Endothelial cell of umbilical vein (primary cell): ENCODE data around the gene NOB1. TPM values are rescaled to one million over a fixed set of nuclear protein-coding genes. Genes with fewer than 3 reads are reported as not detected.

Experiments used
- BruUV-seq: library from RNA; stranded (reverse); fragments of 400-500 nt; replicated peaks from 2 replicates; lab custom pipeline; 2021; lab: Mats Ljungman, UMichigan
- CTCF ChIA-PET: fragments of 300-600, 350-600 bp; sonication (Branson Sonifier 250); formaldehyde crosslinking; loops from one replicate; lab custom pipeline; 2021; ENCODE audit warnings: antibody characterized with exemption, inconsistent platforms; lab: Charles Lee
- POLR2A ChIA-PET: fragments of 300-600, 350-600 bp; sonication (Branson Sonifier 250); formaldehyde crosslinking; loops from one replicate; lab custom pipeline; 2021; ENCODE audit warnings: antibody characterized with exemption, inconsistent platforms; lab: Charles Lee
- DNase-seq: peaks from one replicate; pipeline ENCODE4 v3.0.0-alpha.2; 2011; ENCODE audit warnings: low read depth, low spot score
- FAIRE-seq: peaks from 2 replicates; lab custom pipeline; 2011; peaks lifted over from hg19 to GRCh38; lab: Jason Lieb, UNC
- H2AFZ ChIP-seq: 2 replicates; pipeline ENCODE4 v1.6.0; 2012; ENCODE audit warnings: low read depth, low read length, control low read depth, inconsistent platforms
- H3K27ac ChIP-seq: 2 replicates; pipeline ENCODE4 v1.5.1; 2011; ENCODE audit warnings: low read depth, mild to moderate bottlenecking, control low read depth, low read length, moderate library complexity; ENCODE audit not compliant: insufficient read depth
- H3K27me3 ChIP-seq, 2 experiments: 2 replicates each; pipeline versions ENCODE4 v1.6.0 to v1.6.1; 2011; ENCODE audit warnings: low read length in 2 of 2, mixed read lengths in 1 of 2; ENCODE audit not compliant: control insufficient read depth in 2 of 2, insufficient read depth in 2 of 2
- H3K36me3 ChIP-seq, 2 experiments: 2 replicates in 1 of 2; 3 replicates in 1 of 2; pipeline ENCODE4 v1.5.1; 2011; ENCODE audit warnings: low read length in 2 of 2, mild to moderate bottlenecking in 1 of 2, moderate library complexity in 1 of 2; ENCODE audit not compliant: control insufficient read depth in 2 of 2, insufficient read depth in 2 of 2; ENCODE audit errors: extremely low read depth in 1 of 2
- H3K4me1 ChIP-seq: 3 replicates; pipeline ENCODE4 v1.5.1; 2011; ENCODE audit warnings: mild to moderate bottlenecking, low read length; ENCODE audit not compliant: control insufficient read depth, insufficient read depth; ENCODE audit errors: extremely low read depth
- H3K4me2 ChIP-seq: 2 replicates; pipeline ENCODE4 v1.6.1; 2011; ENCODE audit warnings: low read length, control low read depth, mixed read lengths; ENCODE audit not compliant: insufficient read depth
- H3K4me3 ChIP-seq, 3 experiments: fragments of 200-600 bp in 1 of 3; sonication (generic), shearing (Covaris generic) in 1 of 3; replicated peaks in 1 of 3; 2 replicates each; pipeline ENCODE4 v1.5.1; 2011 to 2016; ENCODE audit warnings: control low read depth in 3 of 3, low read length in 3 of 3, mild to moderate bottlenecking in 2 of 3, inconsistent platforms in 1 of 3, low read depth in 1 of 3, moderate library complexity in 1 of 3; ENCODE audit not compliant: insufficient read depth in 1 of 3
- H3K79me2 ChIP-seq: 2 replicates; pipeline ENCODE4 v1.6.0; 2012; ENCODE audit warnings: low read length, inconsistent platforms; ENCODE audit not compliant: control insufficient read depth, insufficient read depth
- H3K9ac ChIP-seq: replicated peaks from 2 replicates; pipeline ENCODE3; 2011; ENCODE audit warnings: low read length, control low read depth; ENCODE audit not compliant: insufficient read depth; ENCODE audit errors: extremely low read depth
- H3K9me1 ChIP-seq: replicated peaks from 3 replicates; pipeline ENCODE4 v1.6.0; 2011; ENCODE audit warnings: mild to moderate bottlenecking, low read length; ENCODE audit not compliant: control insufficient read depth, insufficient read depth; ENCODE audit errors: extremely low read depth
- H3K9me3 ChIP-seq: replicated peaks from 2 replicates; pipeline ENCODE4 v1.5.1; 2012; ENCODE audit warnings: low read length, inconsistent platforms; ENCODE audit not compliant: control insufficient read depth, insufficient read depth
- H4K20me1 ChIP-seq: replicated peaks from 2 replicates; pipeline ENCODE3; 2011; ENCODE audit warnings: mild to moderate bottlenecking, low read length; ENCODE audit not compliant: control insufficient read depth, insufficient read depth; ENCODE audit errors: extremely low read depth
- EZH2 ChIP-seq: IDR thresholded peaks from 2 replicates; pipeline ENCODE4 v1.6.1; 2012; ENCODE audit warnings: borderline replicate concordance, low read depth, mild to moderate bottlenecking, moderate library complexity, low read length, inconsistent platforms; ENCODE audit not compliant: severe bottlenecking
- FOS ChIP-seq: IDR thresholded peaks from 2 replicates; pipeline ENCODE4 v1.6.1; 2011; ENCODE audit warnings: mild to moderate bottlenecking, low read length, moderate library complexity, borderline replicate concordance; ENCODE audit not compliant: insufficient read depth
- GATA2 ChIP-seq: IDR thresholded peaks from 2 replicates; pipeline ENCODE4 v1.7.0; 2011; ENCODE audit warnings: low read depth, mild to moderate bottlenecking, moderate library complexity, mixed read lengths, low read length; ENCODE audit not compliant: insufficient read length, insufficient read depth
- JUN ChIP-seq: IDR thresholded peaks from 2 replicates; pipeline ENCODE4 v1.6.1; 2011; ENCODE audit warnings: borderline replicate concordance, low read depth; ENCODE audit not compliant: insufficient read length, insufficient read depth
- MYC ChIP-seq: IDR thresholded peaks from one replicate; pipeline ENCODE4 v1.6.1; 2011; ENCODE audit warnings: mild to moderate bottlenecking, low read depth, low read length
- POLR2A ChIP-seq: IDR thresholded peaks from 2 replicates; pipeline ENCODE4 v1.6.1; 2012; ENCODE audit warnings: low read depth, mild to moderate bottlenecking, control low read depth, low read length
- POLR2AphosphoS5 ChIP-seq: IDR thresholded peaks from 2 replicates; pipeline ENCODE4 v1.6.1; 2012; ENCODE audit warnings: low read depth, mild to moderate bottlenecking, control low read depth, low read length, moderate library complexity; ENCODE audit not compliant: insufficient read depth
- dilution Hi-C: fragments of 300-500 bp; cut with MboI; formaldehyde crosslinking; loops from one replicate; pipeline ENCODE4 v1.15.0; 2019; ENCODE audit warnings: low sequenced_read_pairs; ENCODE audit not compliant: extremely low pct_ligation_motif_present
- intact Hi-C: fragments of 100-400 bp; cut with micrococcal nuclease; formaldehyde crosslinking; loops from one replicate; pipeline ENCODE4 v1.10.0; 2022
- polyA plus RNA-seq, 4 experiments: library from polyadenylated mRNA; depleted of rRNA in 3 of 4; stranded (reverse) in 3 of 4; unstranded in 1 of 4; fragments of >200 nt; gene quantifications; 2 replicates each; pipeline versions ENCODE4 v1.2.1 to v1.2.3, GENCODE V29; 2011 to 2012; ENCODE audit warnings: missing spikeins in 1 of 4
- total RNA-seq: library from RNA; stranded (reverse); gene quantifications from 2 replicates; pipeline ENCODE4 v1.2.3, GENCODE V29; 2021
- TF ChIP-seq, protein P1 (sequence below): IDR thresholded peaks from 2 replicates; pipeline ENCODE4 v1.6.1; 2011; ENCODE audit not compliant: insufficient read depth, insufficient read length
- TF ChIP-seq, protein P2 (sequence below), 2 donors: IDR thresholded peaks; 1 replicate in 1 of 2; 2 replicates in 1 of 2; pipeline ENCODE4 v1.5.1; 2011; ENCODE audit warnings: low read length in 2 of 2, mild to moderate bottlenecking in 2 of 2, moderate library complexity in 2 of 2, control low read depth in 1 of 2, inconsistent platforms in 1 of 2, low read depth in 1 of 2; ENCODE audit not compliant: insufficient read depth in 1 of 2; ENCODE audit errors: extremely low read depth in 1 of 2

The NOB1 gene
- total and polyA plus RNA-seq, 2 donors (not counting 3 experiments of a cell fraction or from before 2014, with no cell fraction given), result 65.4 to 66.5 TPM

DNA sequence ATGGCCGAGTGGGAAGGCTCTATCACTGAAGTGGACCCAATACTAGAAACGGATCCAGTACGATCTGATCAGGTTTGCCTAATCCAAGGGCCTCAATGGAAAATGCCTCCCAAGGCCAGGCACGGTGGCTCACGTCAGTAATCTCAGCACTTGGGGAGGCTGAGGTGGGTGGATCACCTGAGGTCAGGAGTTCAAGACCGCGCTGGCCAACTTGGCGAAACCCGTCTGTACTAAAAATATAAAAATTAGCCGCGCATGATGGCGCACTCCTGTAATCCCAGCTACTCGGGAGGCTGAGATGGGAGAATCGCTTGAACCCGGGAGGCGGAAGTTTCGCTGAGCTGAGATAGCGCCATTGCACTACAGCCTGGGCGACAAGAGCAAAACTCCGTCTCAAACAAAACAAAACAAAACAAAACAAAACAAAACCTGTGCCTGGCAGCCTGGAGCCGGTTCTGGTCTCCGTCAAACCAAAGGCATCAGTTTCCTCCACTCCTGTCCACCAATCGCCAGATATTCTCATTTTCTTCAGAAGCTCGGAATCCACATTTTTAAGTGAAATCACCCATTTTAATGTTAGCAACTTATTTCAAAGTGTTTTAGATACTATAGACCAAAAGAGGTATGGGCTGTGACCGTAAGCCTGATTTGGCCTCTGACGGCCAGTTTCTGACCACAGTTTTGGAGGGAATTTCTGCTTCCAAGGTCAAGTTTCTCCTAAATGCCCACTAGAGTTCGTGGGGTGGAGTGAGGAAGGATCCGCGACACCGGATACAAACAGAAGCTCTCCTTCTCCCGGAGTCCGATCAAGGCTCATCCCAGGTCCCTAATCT lies 29.0 kb downstream of the NOB1 start:
- peaks cover 36% of the 10 kb centered on the region for H3K4me1 ChIP-seq
- POLR2A ChIA-PET, result interaction anchor here (1.0 to 2.1 kb wide), 3 partner anchors 8 to 347 kb away, joined by 3 to 12 read pairs (median 8); partner anchors contain the start of gene NOB1
- H3K79me2 ChIP-seq, result peaks cover 56% of the 10 kb centered on the region
- no peaks in the 10 kb centered on the region for H3K9me3 ChIP-seq
- H3K4me2 ChIP-seq, result peak overlapping the region; percentile 93
- peaks cover 0 to 9% of the 10 kb centered on the region in 2 experiments for H3K36me3 ChIP-seq
- dilution Hi-C loops, result no loop called here
- FAIRE-seq, result no peak
- intact Hi-C loops, result loop anchor here (1.0 to 2.0 kb wide), 3 partner anchors 12 to 29 kb away; partner anchors contain the start of gene NOB1
- H3K4me3 ChIP-seq, result peak overlapping the region; percentile 37 to 86 (median 70)
- H3K9ac ChIP-seq, result peak overlapping the region; percentile 78
- H4K20me1 ChIP-seq, result no peaks in the 10 kb centered on the region
- H2AFZ ChIP-seq, result peak overlapping the region; percentile 22
- H3K27ac ChIP-seq, result peak overlapping the region; percentile 68
- no peak for DNase-seq
- TF ChIP-seq, protein P1, sequence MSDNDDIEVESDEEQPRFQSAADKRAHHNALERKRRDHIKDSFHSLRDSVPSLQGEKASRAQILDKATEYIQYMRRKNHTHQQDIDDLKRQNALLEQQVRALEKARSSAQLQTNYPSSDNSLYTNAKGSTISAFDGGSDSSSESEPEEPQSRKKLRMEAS, result no peak
- TF ChIP-seq FOS (no peak), EZH2 (no peak), JUN (no peak), POLR2AphosphoS5 (no peak), MYC (no peak), POLR2A (no peak), GATA2 (no peak)
- TF ChIP-seq, protein P2, sequence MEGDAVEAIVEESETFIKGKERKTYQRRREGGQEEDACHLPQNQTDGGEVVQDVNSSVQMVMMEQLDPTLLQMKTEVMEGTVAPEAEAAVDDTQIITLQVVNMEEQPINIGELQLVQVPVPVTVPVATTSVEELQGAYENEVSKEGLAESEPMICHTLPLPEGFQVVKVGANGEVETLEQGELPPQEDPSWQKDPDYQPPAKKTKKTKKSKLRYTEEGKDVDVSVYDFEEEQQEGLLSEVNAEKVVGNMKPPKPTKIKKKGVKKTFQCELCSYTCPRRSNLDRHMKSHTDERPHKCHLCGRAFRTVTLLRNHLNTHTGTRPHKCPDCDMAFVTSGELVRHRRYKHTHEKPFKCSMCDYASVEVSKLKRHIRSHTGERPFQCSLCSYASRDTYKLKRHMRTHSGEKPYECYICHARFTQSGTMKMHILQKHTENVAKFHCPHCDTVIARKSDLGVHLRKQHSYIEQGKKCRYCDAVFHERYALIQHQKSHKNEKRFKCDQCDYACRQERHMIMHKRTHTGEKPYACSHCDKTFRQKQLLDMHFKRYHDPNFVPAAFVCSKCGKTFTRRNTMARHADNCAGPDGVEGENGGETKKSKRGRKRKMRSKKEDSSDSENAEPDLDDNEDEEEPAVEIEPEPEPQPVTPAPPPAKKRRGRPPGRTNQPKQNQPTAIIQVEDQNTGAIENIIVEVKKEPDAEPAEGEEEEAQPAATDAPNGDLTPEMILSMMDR (IDR thresholded peaks at IDR 0.05; ENCODE audit: extremely low read depth in 1 of 2, insufficient read depth in 1 of 2, low read depth in 1 of 2, low read length in 2 of 2), result no peak
- CTCF ChIA-PET, result interaction anchor here (1.5 to 8.5 kb wide), 2 partner anchors 17 to 29 kb away, joined by 11 to 55 read pairs; partner anchors contain the start of gene NOB1
- H3K27me3 ChIP-seq, result no peaks in the 10 kb centered on the region
- BruUV-seq, result TSS peak; percentile 65
- no peaks in the 10 kb centered on the region for H3K9me1 ChIP-seq
